HG03103 (cell line): Measurements from ENCODE around the gene VWC2L.

ENCODE experiments used
- ATAC-seq: cut with Tn5 transposase; IDR thresholded peaks from one replicate; pipeline ENCODE4 v1.9.1; 2021; ENCODE audit warnings: low read depth; ENCODE audit not compliant: unreplicated experiment

The VWC2L gene

GRCh38 chr2:214533541-214533940 lies 122.7 kb downstream of the VWC2L start:
- ATAC-seq: no peak

- no peak for ATAC-seq
These were observed 125.8 kb downstream of the VWC2L start for GRCh38 chr2:214536625-214537024.

- ATAC-seq: no peak
These were observed 127.1 kb downstream of the VWC2L start for GRCh38 chr2:214537929-214538328.

GRCh38 chr2:214542295-214542694 lies 131.4 kb downstream of the VWC2L start:
- no peak for ATAC-seq

GRCh38 chr2:214542866-214543265 lies 132.0 kb downstream of the VWC2L start:
- no peak for ATAC-seq

GRCh38 chr2:214543386-214543955 lies 132.6 kb downstream of the VWC2L start:
- ATAC-seq: no peak

GRCh38 chr2:214545898-214546542 lies 135.2 kb downstream of the VWC2L start:
- no peak for ATAC-seq

- ATAC-seq: no peak
These were observed 137.1 kb downstream of the VWC2L start for GRCh38 chr2:214547931-214548330.

GRCh38 chr2:214549946-214550345 lies 139.1 kb downstream of the VWC2L start:
- ATAC-seq: no peak

- ATAC-seq: no peak
These were observed 139.9 kb downstream of the VWC2L start for GRCh38 chr2:214550786-214551185.

GRCh38 chr2:214557884-214558283 lies 147.0 kb downstream of the VWC2L start:
- ATAC-seq: no peak

GRCh38 chr2:214558341-214558740 lies 147.5 kb downstream of the VWC2L start:
- ATAC-seq: no peak

GRCh38 chr2:214560176-214560575 lies 149.3 kb downstream of the VWC2L start:
- no peak for ATAC-seq

GRCh38 chr2:214560618-214561190 lies 149.8 kb downstream of the VWC2L start:
- ATAC-seq: no peak

GRCh38 chr2:214565246-214565645 lies 154.4 kb downstream of the VWC2L start:
- ATAC-seq: no peak

- no peak for ATAC-seq
These were observed 155.6 kb downstream of the VWC2L start for GRCh38 chr2:214566457-214566856.

GRCh38 chr2:214569419-214570035 lies 158.7 kb downstream of the VWC2L start:
- no peak for ATAC-seq

- no peak for ATAC-seq
These were observed 163.4 kb downstream of the VWC2L start for GRCh38 chr2:214574084-214574781.

GRCh38 chr2:214575030-214575429 lies 164.2 kb downstream of the VWC2L start:
- ATAC-seq: no peak

- ATAC-seq: no peak
These were observed 164.6 kb downstream of the VWC2L start for GRCh38 chr2:214575465-214575864.

- ATAC-seq: no peak
These were observed 166.9 kb downstream of the VWC2L start for GRCh38 chr2:214577769-214578168.
